H7 (cell line): Measurements from ENCODE around the gene TSPAN18. TPM values are rescaled to one million over a fixed set of nuclear protein-coding genes. Genes with fewer than 3 reads are reported as not detected.

Source experiments
- DNase-seq: peaks from one replicate; pipeline ENCODE4 v3.0.0; 2012
- H3K27me3 ChIP-seq: 2 replicates; pipeline ENCODE4 v1.6.0; 2011; ENCODE audit warnings: mild to moderate bottlenecking, low read length; ENCODE audit not compliant: control insufficient read depth, insufficient read depth
- H3K36me3 ChIP-seq: replicated peaks from 2 replicates; pipeline ENCODE4 v1.5.1; 2011; ENCODE audit warnings: low read length; ENCODE audit not compliant: control insufficient read depth, insufficient read depth
- H3K4me3 ChIP-seq: 2 replicates; pipeline ENCODE4 v1.5.1; 2011; ENCODE audit warnings: low read depth, mild to moderate bottlenecking, control low read depth, low read length, moderate library complexity; ENCODE audit not compliant: insufficient read depth
- total RNA-seq: library from RNA; depleted of rRNA; stranded (reverse); fragments of >200 nt; shearing (Covaris generic); gene quantifications from 2 replicates; pipeline ENCODE4 v1.2.3, GENCODE V29; 2014

Gene TSPAN18
- total RNA-seq, 1 experiment from 2014 or later = 25.7 TPM

DNA sequence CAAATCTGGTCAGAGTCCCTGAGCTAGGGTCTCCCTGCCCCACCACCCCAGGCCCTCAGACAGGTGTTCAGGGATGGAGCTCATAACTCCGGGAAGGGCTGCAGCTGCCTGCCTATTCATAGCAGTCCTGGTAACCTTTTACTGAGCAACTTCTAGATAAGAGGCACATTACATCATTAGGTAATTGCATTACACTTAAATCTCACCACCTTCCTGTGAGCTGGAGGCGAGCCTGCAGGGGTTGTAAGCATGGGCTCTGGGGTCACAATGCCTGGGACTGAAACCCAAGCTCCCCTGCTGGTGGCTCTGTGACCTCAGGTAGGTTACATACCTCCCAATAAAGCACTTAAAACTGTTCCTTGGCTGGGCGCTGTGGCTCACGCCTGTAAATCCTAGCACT is 201.4 kb downstream of the TSPAN18 start:
- Histone ChIP-seq H3K27me3 (no peaks in the 10 kb centered on the region), H3K36me3 (no peaks in the 10 kb centered on the region), H3K4me3 (no peak overlapping the region)
- DNase-seq = no peak

GRCh38 chr11:44928816-44929215 is 202.1 kb downstream of the TSPAN18 start:
- DNase-seq = peak; percentile 92
- Histone ChIP-seq H3K36me3 (no peaks in the 10 kb centered on the region), H3K27me3 (no peaks in the 10 kb centered on the region), H3K4me3 (no peak overlapping the region)

- Histone ChIP-seq H3K27me3 (no peaks in the 10 kb centered on the region), H3K4me3 (no peak overlapping the region), H3K36me3 (peaks cover 2% of the 10 kb centered on the region)
- DNase-seq = peak; percentile 69
These were observed 204.0 kb downstream of the TSPAN18 start for GRCh38 chr11:44930588-44931302.

GRCh38 chr11:44931466-44931865 is 204.7 kb downstream of the TSPAN18 start:
- H3K4me3 ChIP-seq = no peak overlapping the region
- H3K36me3 ChIP-seq = peaks cover 2% of the 10 kb centered on the region
- DNase-seq = no peak
- no peaks in the 10 kb centered on the region for H3K27me3 ChIP-seq

DNA sequence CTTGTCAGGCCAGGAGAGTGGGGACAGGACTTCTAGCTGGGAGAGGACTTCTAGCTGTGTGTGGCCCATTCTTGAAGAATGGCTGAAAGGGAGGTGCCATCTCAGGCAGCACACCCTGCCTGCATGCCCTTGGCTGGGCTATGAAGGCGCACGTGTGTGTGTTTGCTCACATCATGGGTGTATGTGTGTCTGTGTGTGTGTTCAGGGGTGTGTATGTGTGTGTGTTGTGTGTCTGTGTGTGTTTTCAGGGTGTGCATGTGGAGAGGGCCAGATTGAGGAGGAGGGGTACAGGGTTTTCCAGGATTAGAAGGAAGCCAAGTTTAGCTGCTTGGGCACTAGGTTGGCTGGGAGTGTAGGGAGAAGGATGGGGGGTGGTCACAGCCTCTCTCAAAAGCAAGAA is 207.3 kb downstream of the TSPAN18 start:
- Histone ChIP-seq H3K36me3 (peaks cover 2% of the 10 kb centered on the region), H3K4me3 (no peak overlapping the region), H3K27me3 (no peaks in the 10 kb centered on the region)
- DNase-seq = no peak

GRCh38 chr11:44934735-44935250 is 208.0 kb downstream of the TSPAN18 start:
- Histone ChIP-seq H3K36me3 (peaks cover 2% of the 10 kb centered on the region), H3K27me3 (no peaks in the 10 kb centered on the region), H3K4me3 (no peak overlapping the region)
- DNase-seq = no peak

DNA sequence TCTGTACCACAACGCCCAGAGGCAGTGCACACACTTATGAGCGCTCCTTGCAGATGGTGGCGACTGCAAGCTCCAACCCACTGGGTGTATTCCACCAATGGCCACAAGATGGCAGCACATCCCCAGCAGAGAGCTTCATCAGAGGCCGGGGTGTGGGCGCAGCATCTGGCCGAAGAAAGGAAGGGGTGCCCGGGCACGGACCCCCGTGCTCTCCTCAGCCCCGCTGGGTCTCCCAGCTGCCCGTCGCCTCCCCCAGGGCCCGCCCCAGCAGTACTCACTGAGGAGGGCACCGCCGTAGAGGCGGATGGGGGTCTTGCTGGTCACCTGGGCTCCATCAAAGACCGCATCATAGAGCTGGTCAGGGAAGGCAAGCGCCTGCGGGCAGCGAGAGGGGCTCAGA is 209.8 kb downstream of the TSPAN18 start:
- H3K36me3 ChIP-seq = peaks cover 3% of the 10 kb centered on the region
- H3K4me3 ChIP-seq = no peak overlapping the region
- peak; percentile 95 for DNase-seq
- no peaks in the 10 kb centered on the region for H3K27me3 ChIP-seq

DNA sequence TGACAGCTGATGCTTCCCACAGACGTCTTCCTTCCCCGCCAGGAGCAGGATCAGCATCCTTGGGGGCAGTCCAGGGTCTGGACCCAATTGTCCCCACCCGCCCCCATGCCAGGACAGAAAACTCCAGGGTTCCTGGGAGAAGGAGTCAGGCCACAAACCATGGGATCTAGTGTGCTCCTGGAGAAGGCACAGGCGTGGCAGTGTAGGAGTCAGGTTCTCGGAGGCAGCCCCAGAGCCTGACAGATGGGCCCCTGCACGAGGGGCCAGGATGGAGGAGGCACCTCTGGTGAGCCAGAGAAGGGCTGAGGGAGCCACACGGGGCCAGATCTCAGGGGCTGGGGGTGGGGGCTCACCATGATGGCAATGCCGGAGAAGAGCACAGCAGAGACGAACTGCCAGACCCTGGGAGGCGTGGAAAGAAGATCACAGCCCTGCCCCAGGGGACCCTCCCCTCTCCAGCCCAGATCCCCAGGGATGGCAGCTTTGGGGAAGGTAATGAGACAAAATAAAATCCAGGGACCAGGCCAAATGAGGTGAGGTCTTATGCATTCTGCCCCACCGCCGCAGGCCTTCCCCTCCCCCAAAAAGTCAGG is 210.3 kb downstream of the TSPAN18 start:
- Histone ChIP-seq H3K27me3 (no peaks in the 10 kb centered on the region), H3K4me3 (no peak overlapping the region), H3K36me3 (peaks cover 3% of the 10 kb centered on the region)
- DNase-seq = peak; percentile 67

GRCh38 chr11:44938066-44938691 is 211.4 kb downstream of the TSPAN18 start:
- H3K36me3 ChIP-seq = peaks cover 3% of the 10 kb centered on the region
- DNase-seq = no peak
- H3K27me3 ChIP-seq = no peaks in the 10 kb centered on the region
- H3K4me3 ChIP-seq = no peak overlapping the region

DNA sequence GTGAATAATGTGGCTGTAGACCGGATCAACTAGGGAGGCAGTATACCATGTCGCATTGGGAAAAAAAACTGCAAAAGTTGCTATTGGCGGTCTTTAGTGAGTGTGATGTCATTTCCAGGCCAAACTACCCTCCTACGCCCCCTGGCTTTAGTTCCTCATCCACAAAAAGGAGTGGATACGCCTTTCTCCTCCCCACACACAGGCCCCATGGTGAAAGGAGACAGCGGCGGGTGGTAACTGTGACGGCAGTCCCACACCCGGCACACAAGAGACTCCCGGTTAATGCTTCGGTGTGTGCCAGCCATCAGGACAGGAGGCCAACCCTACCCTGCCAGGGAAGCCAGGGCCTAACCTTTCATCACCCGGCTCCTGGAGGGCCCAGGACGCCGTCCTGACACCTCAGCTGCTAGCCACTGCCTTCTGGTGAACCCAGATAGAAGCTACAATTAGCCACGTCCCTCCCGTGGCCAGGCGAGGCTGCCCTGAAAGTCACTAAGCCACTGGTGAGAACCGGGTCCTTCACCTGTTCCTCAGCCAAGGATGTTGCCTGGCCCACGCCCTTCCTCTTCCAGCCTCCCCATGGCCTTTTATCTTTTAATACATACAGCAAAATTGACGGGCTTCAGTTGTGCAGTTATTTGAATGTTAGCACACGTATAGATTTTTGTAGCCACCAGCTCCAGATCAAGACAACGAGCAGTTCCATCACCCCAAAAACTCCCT is 213.1 kb downstream of the TSPAN18 start:
- Histone ChIP-seq H3K27me3 (no peaks in the 10 kb centered on the region), H3K4me3 (no peak overlapping the region), H3K36me3 (peaks cover 3% of the 10 kb centered on the region)
- DNase-seq = peak; percentile 89

- DNase-seq = no peak
- H3K27me3 ChIP-seq = no peaks in the 10 kb centered on the region
- H3K4me3 ChIP-seq = no peak overlapping the region
- H3K36me3 ChIP-seq = peaks cover 1% of the 10 kb centered on the region
These were observed 213.6 kb downstream of the TSPAN18 start for GRCh38 chr11:44940404-44940803.

GRCh38 chr11:44940835-44941234 is 214.1 kb downstream of the TSPAN18 start:
- no peaks in the 10 kb centered on the region for H3K27me3 ChIP-seq
- no peak overlapping the region for H3K4me3 ChIP-seq
- peaks cover 1% of the 10 kb centered on the region for H3K36me3 ChIP-seq
- DNase-seq = no peak

- Histone ChIP-seq H3K36me3 (peaks cover 1% of the 10 kb centered on the region), H3K4me3 (no peak overlapping the region), H3K27me3 (no peaks in the 10 kb centered on the region)
- DNase-seq = no peak
These were observed 214.7 kb downstream of the TSPAN18 start for GRCh38 chr11:44941259-44942021.
